Measurements from ENCODE around the gene FBXL17. TPM values are rescaled to one million over a fixed set of nuclear protein-coding genes. Genes with fewer than 3 reads are reported as not detected.
"Not testable (repeated sequence)": the region's sequence is repeated elsewhere in the genome, so short reads cannot be mapped to it uniquely, and the experiment has no call there.

Gene FBXL17
- total and polyA plus RNA-seq, 5 donors from 2014 or later, result 3.8 to 27.7 (median 6.4) TPM

- DNase-seq (no peak), ATAC-seq (ENCODE audit: low read depth in 2 of 2) (no peak)
- H3K27me3 ChIP-seq (ENCODE audit: control insufficient read depth, insufficient read depth, low read length), result no peaks in the 10 kb centered on the region
- H3K4me3 Mint-ChIP-seq, result no peak overlapping the region
- no peak overlapping the region for H3K27ac ChIP-seq (ENCODE audit: insufficient read depth, low read length, poor library complexity, severe bottlenecking)
- no peak overlapping the region for H3K4me3 ChIP-seq (ENCODE audit: low read depth, low read length)
- H3K27ac Mint-ChIP-seq, result no peak overlapping the region
- no peaks in the 10 kb centered on the region for H3K27me3 Mint-ChIP-seq
- H3K4me1 Mint-ChIP-seq, result peaks cover 6 to 34% (median 21%) of the 10 kb centered on the region in 4 donors
- no peaks in the 10 kb centered on the region for H3K4me1 ChIP-seq (ENCODE audit: control insufficient read depth, insufficient read depth, low read length, poor library complexity, severe bottlenecking)
- peaks cover 0 to 3% (median 2%) of the 10 kb centered on the region in 7 donors for H3K9me3 Mint-ChIP-seq
- H3K36me3 ChIP-seq (ENCODE audit: control insufficient read depth, insufficient read depth, low read length), result no peaks in the 10 kb centered on the region
- no peaks in the 10 kb centered on the region for H3K9me3 ChIP-seq (ENCODE audit: control insufficient read depth in 2 of 2, low read length in 2 of 2)
- H3K36me3 Mint-ChIP-seq, result peaks cover 11% of the 10 kb centered on the region
Measured at GRCh38 chr5:108276187-108277050, 105.5 kb downstream of the FBXL17 start.

GRCh38 chr5:108274080-108274479 is 107.8 kb downstream of the FBXL17 start:
- not testable (repeated sequence) for ATAC-seq (ENCODE audit: low read depth in 2 of 2); H3K9me3 Mint-ChIP-seq; H3K4me3 Mint-ChIP-seq; H3K27ac Mint-ChIP-seq; H3K27me3 ChIP-seq (ENCODE audit: control insufficient read depth, insufficient read depth, low read length); H3K27ac ChIP-seq (ENCODE audit: insufficient read depth, low read length, poor library complexity, severe bottlenecking); H3K27me3 Mint-ChIP-seq; H3K36me3 Mint-ChIP-seq; H3K9me3 ChIP-seq (ENCODE audit: control insufficient read depth in 2 of 2, low read length in 2 of 2); H3K4me3 ChIP-seq (ENCODE audit: low read depth, low read length); H3K4me1 ChIP-seq (ENCODE audit: control insufficient read depth, insufficient read depth, low read length, poor library complexity, severe bottlenecking); H3K36me3 ChIP-seq (ENCODE audit: control insufficient read depth, insufficient read depth, low read length); DNase-seq
- peaks cover 5 to 25% (median 9%) of the 10 kb centered on the region in 4 donors for H3K4me1 Mint-ChIP-seq

GRCh38 chr5:108271127-108271526 is 110.8 kb downstream of the FBXL17 start:
- H3K4me3 ChIP-seq (ENCODE audit: low read depth, low read length), result no peak overlapping the region
- no peaks in the 10 kb centered on the region for H3K36me3 ChIP-seq (ENCODE audit: control insufficient read depth, insufficient read depth, low read length)
- H3K9me3 Mint-ChIP-seq, result no peaks in the 10 kb centered on the region
- no peaks in the 10 kb centered on the region for H3K27me3 Mint-ChIP-seq
- peaks cover 0 to 16% (median 11%) of the 10 kb centered on the region in 4 donors for H3K4me1 Mint-ChIP-seq
- DNase-seq (no peak), ATAC-seq (ENCODE audit: low read depth in 2 of 2) (no peak)
- no peaks in the 10 kb centered on the region for H3K4me1 ChIP-seq (ENCODE audit: control insufficient read depth, insufficient read depth, low read length, poor library complexity, severe bottlenecking)
- H3K27me3 ChIP-seq (ENCODE audit: control insufficient read depth, insufficient read depth, low read length), result no peaks in the 10 kb centered on the region
- no peaks in the 10 kb centered on the region for H3K9me3 ChIP-seq (ENCODE audit: control insufficient read depth in 2 of 2, low read length in 2 of 2)
- no peak overlapping the region for H3K27ac Mint-ChIP-seq
- no peak overlapping the region for H3K27ac ChIP-seq (ENCODE audit: insufficient read depth, low read length, poor library complexity, severe bottlenecking)
- no peak overlapping the region for H3K4me3 Mint-ChIP-seq
- H3K36me3 Mint-ChIP-seq, result peaks cover 4% of the 10 kb centered on the region

DNA sequence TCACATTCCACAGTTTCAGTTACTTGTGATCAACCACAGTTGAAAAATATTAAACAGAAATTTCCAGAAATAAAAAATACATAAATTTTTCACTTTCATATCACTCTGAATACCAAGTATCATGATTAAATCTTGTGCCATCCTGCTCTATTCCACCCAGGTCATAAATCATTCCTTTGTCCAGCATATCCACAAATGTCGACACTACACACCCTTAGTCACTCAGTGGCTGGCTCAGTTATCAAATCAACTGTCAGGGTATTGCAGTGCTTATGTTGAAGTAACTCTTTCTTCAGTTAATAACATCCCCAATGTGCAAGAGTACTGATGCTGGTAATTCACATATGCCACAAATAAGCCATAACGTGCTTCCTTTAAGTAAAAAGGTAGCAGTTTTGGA is 115.7 kb downstream of the FBXL17 start:
- no peak overlapping the region for H3K27ac Mint-ChIP-seq
- no peak overlapping the region for H3K4me3 Mint-ChIP-seq
- no peaks in the 10 kb centered on the region for H3K27me3 Mint-ChIP-seq
- Histone ChIP-seq H3K9me3 (ENCODE audit: control insufficient read depth in 2 of 2, low read length in 2 of 2) (no peaks in the 10 kb centered on the region), H3K4me1 (ENCODE audit: control insufficient read depth, insufficient read depth, low read length, poor library complexity, severe bottlenecking) (no peaks in the 10 kb centered on the region), H3K36me3 (ENCODE audit: control insufficient read depth, insufficient read depth, low read length) (no peaks in the 10 kb centered on the region), H3K27ac (ENCODE audit: insufficient read depth, low read length, poor library complexity, severe bottlenecking) (no peak overlapping the region), H3K27me3 (ENCODE audit: control insufficient read depth, insufficient read depth, low read length) (no peaks in the 10 kb centered on the region), H3K4me3 (ENCODE audit: low read depth, low read length) (no peak overlapping the region)
- DNase-seq (no peak), ATAC-seq (ENCODE audit: low read depth in 2 of 2) (no peak)
- H3K9me3 Mint-ChIP-seq, result no peaks in the 10 kb centered on the region
- H3K4me1 Mint-ChIP-seq, result peaks cover 3 to 20% (median 16%) of the 10 kb centered on the region in 4 donors
- no peaks in the 10 kb centered on the region for H3K36me3 Mint-ChIP-seq

GRCh38 chr5:108264533-108264932 is 117.4 kb downstream of the FBXL17 start:
- Histone ChIP-seq H3K9me3 (ENCODE audit: control insufficient read depth in 2 of 2, low read length in 2 of 2) (no peaks in the 10 kb centered on the region), H3K27ac (ENCODE audit: insufficient read depth, low read length, poor library complexity, severe bottlenecking) (no peak overlapping the region), H3K4me3 (ENCODE audit: low read depth, low read length) (no peak overlapping the region), H3K36me3 (ENCODE audit: control insufficient read depth, insufficient read depth, low read length) (no peaks in the 10 kb centered on the region), H3K4me1 (ENCODE audit: control insufficient read depth, insufficient read depth, low read length, poor library complexity, severe bottlenecking) (no peaks in the 10 kb centered on the region), H3K27me3 (ENCODE audit: control insufficient read depth, insufficient read depth, low read length) (no peaks in the 10 kb centered on the region)
- DNase-seq, result no peak
- Mint-ChIP-seq H3K4me1 (peaks cover 7 to 20% (median 14%) of the 10 kb centered on the region in 4 donors), H3K36me3 (no peaks in the 10 kb centered on the region), H3K4me3 (no peak overlapping the region), H3K9me3 (no peaks in the 10 kb centered on the region), H3K27me3 (no peaks in the 10 kb centered on the region), H3K27ac (no peak overlapping the region)
- ATAC-seq (ENCODE audit: low read depth in 2 of 2), result no peak

DNA sequence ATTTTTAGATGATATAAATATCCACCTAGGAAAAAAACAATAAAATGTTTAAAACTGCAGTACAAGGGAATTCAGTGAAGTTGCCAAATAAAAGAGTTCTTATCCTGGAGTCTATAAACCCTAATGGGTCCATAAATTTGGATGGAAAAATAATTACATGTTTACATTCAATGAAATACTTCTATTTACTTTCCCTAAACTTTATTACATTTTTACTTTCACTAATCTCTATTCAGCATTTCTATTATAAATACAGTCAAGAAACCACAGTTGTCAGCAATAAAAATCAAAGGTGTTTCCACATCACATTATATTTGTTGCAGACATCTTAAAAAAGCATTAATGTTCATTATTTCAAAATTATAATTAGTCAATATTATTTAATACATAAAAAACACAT is 118.6 kb downstream of the FBXL17 start:
- no peak overlapping the region for H3K27ac Mint-ChIP-seq
- H3K36me3 Mint-ChIP-seq, result no peaks in the 10 kb centered on the region
- ATAC-seq (ENCODE audit: low read depth in 2 of 2), result no peak
- Histone ChIP-seq H3K27me3 (ENCODE audit: control insufficient read depth, insufficient read depth, low read length) (no peaks in the 10 kb centered on the region), H3K27ac (ENCODE audit: insufficient read depth, low read length, poor library complexity, severe bottlenecking) (no peak overlapping the region), H3K4me1 (ENCODE audit: control insufficient read depth, insufficient read depth, low read length, poor library complexity, severe bottlenecking) (no peaks in the 10 kb centered on the region), H3K9me3 (ENCODE audit: control insufficient read depth in 2 of 2, low read length in 2 of 2) (no peaks in the 10 kb centered on the region), H3K4me3 (ENCODE audit: low read depth, low read length) (no peak overlapping the region), H3K36me3 (ENCODE audit: control insufficient read depth, insufficient read depth, low read length) (no peaks in the 10 kb centered on the region)
- no peak overlapping the region for H3K4me3 Mint-ChIP-seq
- peaks cover 7 to 19% (median 11%) of the 10 kb centered on the region in 4 donors for H3K4me1 Mint-ChIP-seq
- H3K27me3 Mint-ChIP-seq, result no peaks in the 10 kb centered on the region
- DNase-seq, result no peak
- no peaks in the 10 kb centered on the region for H3K9me3 Mint-ChIP-seq

DNA sequence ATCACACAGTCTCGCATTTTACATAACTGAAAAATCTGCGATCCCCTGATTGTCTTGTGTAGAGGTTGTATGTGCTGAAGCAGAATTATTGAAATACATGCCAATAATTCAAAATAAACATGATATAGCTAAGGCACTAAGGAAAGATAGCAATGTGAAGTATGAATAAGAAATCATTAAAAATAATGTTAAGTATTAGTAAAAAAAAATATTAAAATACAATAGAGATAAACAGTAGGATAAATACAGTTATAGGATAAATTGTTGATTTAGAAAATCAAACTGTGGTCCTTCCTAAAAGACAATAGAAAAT is 121.1 kb downstream of the FBXL17 start:
- no peaks in the 10 kb centered on the region for H3K4me1 ChIP-seq (ENCODE audit: control insufficient read depth, insufficient read depth, low read length, poor library complexity, severe bottlenecking)
- Mint-ChIP-seq H3K36me3 (no peaks in the 10 kb centered on the region), H3K27me3 (no peaks in the 10 kb centered on the region), H3K9me3 (no peaks in the 10 kb centered on the region), H3K4me3 (no peak overlapping the region), H3K27ac (no peak overlapping the region), H3K4me1 (peaks cover 7 to 16% (median 11%) of the 10 kb centered on the region in 4 donors)
- ATAC-seq (ENCODE audit: low read depth in 2 of 2) (no peak), DNase-seq (no peak)
- H3K27me3 ChIP-seq (ENCODE audit: control insufficient read depth, insufficient read depth, low read length), result no peaks in the 10 kb centered on the region
- no peaks in the 10 kb centered on the region for H3K36me3 ChIP-seq (ENCODE audit: control insufficient read depth, insufficient read depth, low read length)
- H3K9me3 ChIP-seq (ENCODE audit: control insufficient read depth in 2 of 2, low read length in 2 of 2), result no peaks in the 10 kb centered on the region
- H3K4me3 ChIP-seq (ENCODE audit: low read depth, low read length), result no peak overlapping the region
- H3K27ac ChIP-seq (ENCODE audit: insufficient read depth, low read length, poor library complexity, severe bottlenecking), result no peak overlapping the region

All from CD4-positive, CD25-positive, alpha-beta regulatory T cell (primary cell).